Epithelial cell of esophagus (primary cell): Measurements from ENCODE around the gene ALDH2.

Experiments used
- DNase-seq: peaks from one replicate; pipeline ENCODE4 v3.0.0; 2010; ENCODE audit warnings: low read depth
- H3K4me3 ChIP-seq: 2 replicates; pipeline ENCODE4 v1.5.1; 2011; ENCODE audit warnings: mild to moderate bottlenecking, low read length, control low read depth
- TF ChIP-seq, protein P1 (sequence below): IDR thresholded peaks from 2 replicates; pipeline ENCODE4 v1.5.1; 2011; ENCODE audit warnings: low read depth, mild to moderate bottlenecking, low read length, control low read depth, inconsistent platforms; ENCODE audit not compliant: insufficient read depth; ENCODE audit errors: missing control alignments

ALDH2 gene

GRCh38 chr12:111858778-111859177 is 92.0 kb downstream of the ALDH2 start:
- TF ChIP-seq, protein P1, sequence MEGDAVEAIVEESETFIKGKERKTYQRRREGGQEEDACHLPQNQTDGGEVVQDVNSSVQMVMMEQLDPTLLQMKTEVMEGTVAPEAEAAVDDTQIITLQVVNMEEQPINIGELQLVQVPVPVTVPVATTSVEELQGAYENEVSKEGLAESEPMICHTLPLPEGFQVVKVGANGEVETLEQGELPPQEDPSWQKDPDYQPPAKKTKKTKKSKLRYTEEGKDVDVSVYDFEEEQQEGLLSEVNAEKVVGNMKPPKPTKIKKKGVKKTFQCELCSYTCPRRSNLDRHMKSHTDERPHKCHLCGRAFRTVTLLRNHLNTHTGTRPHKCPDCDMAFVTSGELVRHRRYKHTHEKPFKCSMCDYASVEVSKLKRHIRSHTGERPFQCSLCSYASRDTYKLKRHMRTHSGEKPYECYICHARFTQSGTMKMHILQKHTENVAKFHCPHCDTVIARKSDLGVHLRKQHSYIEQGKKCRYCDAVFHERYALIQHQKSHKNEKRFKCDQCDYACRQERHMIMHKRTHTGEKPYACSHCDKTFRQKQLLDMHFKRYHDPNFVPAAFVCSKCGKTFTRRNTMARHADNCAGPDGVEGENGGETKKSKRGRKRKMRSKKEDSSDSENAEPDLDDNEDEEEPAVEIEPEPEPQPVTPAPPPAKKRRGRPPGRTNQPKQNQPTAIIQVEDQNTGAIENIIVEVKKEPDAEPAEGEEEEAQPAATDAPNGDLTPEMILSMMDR: no peak

GRCh38 chr12:111864913-111865312 is 98.2 kb downstream of the ALDH2 start:
- no peak for DNase-seq
- TF ChIP-seq, protein P1: no peak
- H3K4me3 ChIP-seq: no peak overlapping the region

More at GRCh38 chr12:111858778-111859177, 92.0 kb downstream of the ALDH2 start:
- no peak overlapping the region for H3K4me3 ChIP-seq
- DNase-seq: no peak
